Measurements from ENCODE around the gene IGF1R.

Gene IGF1R

GRCh38 chr15:98904544-98904943, 256.2 kb downstream of the IGF1R start:
- no peak overlapping the region for H3K4me3 ChIP-seq (ENCODE audit: low read depth, low read length)
- TF ChIP-seq, protein P1, sequence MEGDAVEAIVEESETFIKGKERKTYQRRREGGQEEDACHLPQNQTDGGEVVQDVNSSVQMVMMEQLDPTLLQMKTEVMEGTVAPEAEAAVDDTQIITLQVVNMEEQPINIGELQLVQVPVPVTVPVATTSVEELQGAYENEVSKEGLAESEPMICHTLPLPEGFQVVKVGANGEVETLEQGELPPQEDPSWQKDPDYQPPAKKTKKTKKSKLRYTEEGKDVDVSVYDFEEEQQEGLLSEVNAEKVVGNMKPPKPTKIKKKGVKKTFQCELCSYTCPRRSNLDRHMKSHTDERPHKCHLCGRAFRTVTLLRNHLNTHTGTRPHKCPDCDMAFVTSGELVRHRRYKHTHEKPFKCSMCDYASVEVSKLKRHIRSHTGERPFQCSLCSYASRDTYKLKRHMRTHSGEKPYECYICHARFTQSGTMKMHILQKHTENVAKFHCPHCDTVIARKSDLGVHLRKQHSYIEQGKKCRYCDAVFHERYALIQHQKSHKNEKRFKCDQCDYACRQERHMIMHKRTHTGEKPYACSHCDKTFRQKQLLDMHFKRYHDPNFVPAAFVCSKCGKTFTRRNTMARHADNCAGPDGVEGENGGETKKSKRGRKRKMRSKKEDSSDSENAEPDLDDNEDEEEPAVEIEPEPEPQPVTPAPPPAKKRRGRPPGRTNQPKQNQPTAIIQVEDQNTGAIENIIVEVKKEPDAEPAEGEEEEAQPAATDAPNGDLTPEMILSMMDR (IDR thresholded peaks at IDR 0.05; ENCODE audit: low read depth, low read length, missing control alignments): peak; percentile 69
- no peak for DNase-seq (ENCODE audit: low read depth)

GRCh38 chr15:98905963-98906711, 257.8 kb downstream of the IGF1R start:
- no peak for DNase-seq (ENCODE audit: low read depth)
- TF ChIP-seq, protein P1 (IDR thresholded peaks at IDR 0.05; ENCODE audit: low read depth, low read length, missing control alignments): no peak
- no peak overlapping the region for H3K4me3 ChIP-seq (ENCODE audit: low read depth, low read length)

DNA sequence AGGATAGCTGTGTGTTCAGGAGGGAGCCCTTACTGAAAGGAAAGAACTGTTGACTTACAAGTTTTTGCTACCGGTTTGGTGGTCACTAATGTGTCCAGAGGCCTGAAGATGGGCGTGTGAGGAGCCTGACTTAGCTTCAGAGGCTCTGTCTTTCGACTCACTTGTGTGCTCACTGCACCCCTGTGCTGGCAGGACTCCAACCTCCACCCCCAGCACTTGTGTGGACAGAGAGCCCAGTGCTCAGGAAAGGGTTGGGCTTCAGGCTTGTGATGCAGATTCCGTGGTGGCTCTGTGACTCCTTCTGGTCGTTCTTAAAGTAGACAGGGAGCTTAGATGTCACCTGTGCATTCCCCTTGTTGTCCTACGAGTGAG, 258.4 kb downstream of the IGF1R start:
- DNase-seq (ENCODE audit: low read depth): no peak
- TF ChIP-seq, protein P1 (IDR thresholded peaks at IDR 0.05; ENCODE audit: low read depth, low read length, missing control alignments): no peak
- H3K4me3 ChIP-seq (ENCODE audit: low read depth, low read length): no peak overlapping the region

- no peak overlapping the region for H3K4me3 ChIP-seq (ENCODE audit: low read depth, low read length)
- no peak for DNase-seq (ENCODE audit: low read depth)
- TF ChIP-seq, protein P1 (IDR thresholded peaks at IDR 0.05; ENCODE audit: low read depth, low read length, missing control alignments): no peak
Measured at GRCh38 chr15:98907927-98908471, 259.7 kb downstream of the IGF1R start.

- H3K4me3 ChIP-seq (ENCODE audit: low read depth, low read length): no peak overlapping the region
- no peak for DNase-seq (ENCODE audit: low read depth)
- TF ChIP-seq, protein P1 (IDR thresholded peaks at IDR 0.05; ENCODE audit: low read depth, low read length, missing control alignments): no peak
Measured at GRCh38 chr15:98909968-98910885, 261.9 kb downstream of the IGF1R start.

- no peak for DNase-seq (ENCODE audit: low read depth)
- H3K4me3 ChIP-seq (ENCODE audit: low read depth, low read length): no peak overlapping the region
- TF ChIP-seq, protein P1 (IDR thresholded peaks at IDR 0.05; ENCODE audit: low read depth, low read length, missing control alignments): no peak
Measured at GRCh38 chr15:98914626-98915025, 266.3 kb downstream of the IGF1R start.

Measured in GM12864 (cell line).